IPS-18a (cell line): Measurements from ENCODE around the gene PSAT1.

Experiments
- H3K27ac ChIP-seq: one replicate; pipeline ENCODE4 v1.5.1; 2013; ENCODE audit warnings: low read length
- H3K27me3 ChIP-seq: one replicate; pipeline ENCODE4 v1.6.1; 2013; ENCODE audit warnings: mild to moderate bottlenecking, low read length; ENCODE audit not compliant: control insufficient read depth, insufficient read depth
- H3K36me3 ChIP-seq: one replicate; pipeline ENCODE4 v1.6.1; 2013; ENCODE audit warnings: low read depth, low read length; ENCODE audit not compliant: control insufficient read depth
- H3K4me1 ChIP-seq: one replicate; pipeline ENCODE4 v1.6.1; 2013; ENCODE audit warnings: low read depth, low read length; ENCODE audit not compliant: control insufficient read depth
- H3K4me3 ChIP-seq: one replicate; pipeline ENCODE4 v1.5.1; 2013; ENCODE audit warnings: low read length
- H3K9ac ChIP-seq: one replicate; pipeline ENCODE4 v1.6.1; 2013; ENCODE audit warnings: mild to moderate bottlenecking, low read length, moderate library complexity
- H3K9me3 ChIP-seq: one replicate; pipeline ENCODE4 v1.6.1; 2013; ENCODE audit warnings: low read depth, low read length; ENCODE audit not compliant: control insufficient read depth

Gene PSAT1

GRCh38 chr9:78294290-78295176 lies 2.4 kb upstream of the PSAT1 start:
- no peak overlapping the region for H3K27ac ChIP-seq
- H3K4me3 ChIP-seq, result no peak overlapping the region
- peaks cover 10% of the 10 kb centered on the region for H3K4me1 ChIP-seq

GRCh38 chr9:78295177-78295575 lies 1.7 kb upstream of the PSAT1 start:
- Histone ChIP-seq H3K36me3 (peaks cover 5% of the 10 kb centered on the region), H3K4me1 (peaks cover 10% of the 10 kb centered on the region), H3K9me3 (no peaks in the 10 kb centered on the region), H3K27me3 (no peaks in the 10 kb centered on the region), H3K27ac (no peak overlapping the region), H3K9ac (no peak overlapping the region), H3K4me3 (no peak overlapping the region)

More at GRCh38 chr9:78294290-78295176, 2.4 kb upstream of the PSAT1 start:
- Histone ChIP-seq H3K9ac (no peak overlapping the region), H3K27me3 (no peaks in the 10 kb centered on the region), H3K36me3 (no peaks in the 10 kb centered on the region), H3K9me3 (no peaks in the 10 kb centered on the region)

- no peaks in the 10 kb centered on the region for H3K9me3 ChIP-seq
- peak overlapping the region; percentile 94 for H3K27ac ChIP-seq
- peak overlapping the region; percentile 97 for H3K4me3 ChIP-seq
- no peaks in the 10 kb centered on the region for H3K27me3 ChIP-seq
- H3K9ac ChIP-seq, result peak overlapping the region; percentile 97
- H3K4me1 ChIP-seq, result peaks cover 10% of the 10 kb centered on the region
- H3K36me3 ChIP-seq, result peaks cover 10% of the 10 kb centered on the region
Observed at GRCh38 chr9:78295731-78296130, 1.2 kb upstream of the PSAT1 start.

GRCh38 chr9:78296201-78296892 lies 578 bp upstream of the PSAT1 start:
- Histone ChIP-seq H3K4me1 (peaks cover 10% of the 10 kb centered on the region), H3K27ac (peak overlapping the region; percentile 94), H3K36me3 (peaks cover 16% of the 10 kb centered on the region), H3K4me3 (peak overlapping the region; percentile 97), H3K27me3 (no peaks in the 10 kb centered on the region), H3K9ac (peak overlapping the region; percentile 97), H3K9me3 (no peaks in the 10 kb centered on the region)

- Histone ChIP-seq H3K4me1 (peaks cover 10% of the 10 kb centered on the region), H3K9me3 (no peaks in the 10 kb centered on the region), H3K27ac (peak overlapping the region; percentile 87), H3K4me3 (peak overlapping the region; percentile 97), H3K27me3 (no peaks in the 10 kb centered on the region), H3K9ac (peak overlapping the region; percentile 97), H3K36me3 (peaks cover 29% of the 10 kb centered on the region)
Observed at GRCh38 chr9:78297672-78297961, 692 bp downstream of the PSAT1 start.

GRCh38 chr9:78298046-78298765 lies 1.3 kb downstream of the PSAT1 start:
- peaks cover 35% of the 10 kb centered on the region for H3K36me3 ChIP-seq
- H3K9ac ChIP-seq, result peak overlapping the region; percentile 97
- peak overlapping the region; percentile 97 for H3K4me3 ChIP-seq
- H3K27me3 ChIP-seq, result no peaks in the 10 kb centered on the region
- H3K9me3 ChIP-seq, result no peaks in the 10 kb centered on the region
- peaks cover 10% of the 10 kb centered on the region for H3K4me1 ChIP-seq
- peak overlapping the region; percentile 87 for H3K27ac ChIP-seq

- no peak overlapping the region for H3K9ac ChIP-seq
- no peak overlapping the region for H3K27ac ChIP-seq
- H3K27me3 ChIP-seq, result no peaks in the 10 kb centered on the region
- H3K36me3 ChIP-seq, result peaks cover 54% of the 10 kb centered on the region
- no peak overlapping the region for H3K4me3 ChIP-seq
- H3K4me1 ChIP-seq, result peaks cover 10% of the 10 kb centered on the region
- no peaks in the 10 kb centered on the region for H3K9me3 ChIP-seq
Observed at GRCh38 chr9:78300209-78300608, 3.3 kb downstream of the PSAT1 start.

- peaks cover 66% of the 10 kb centered on the region for H3K36me3 ChIP-seq
- H3K27ac ChIP-seq, result no peak overlapping the region
- no peak overlapping the region for H3K9ac ChIP-seq
- no peaks in the 10 kb centered on the region for H3K4me1 ChIP-seq
- H3K9me3 ChIP-seq, result no peaks in the 10 kb centered on the region
- H3K4me3 ChIP-seq, result no peak overlapping the region
- H3K27me3 ChIP-seq, result no peaks in the 10 kb centered on the region
Observed at GRCh38 chr9:78301466-78301865, 4.5 kb downstream of the PSAT1 start.

GRCh38 chr9:78303377-78304062 lies 6.6 kb downstream of the PSAT1 start:
- no peak overlapping the region for H3K9ac ChIP-seq
- no peaks in the 10 kb centered on the region for H3K27me3 ChIP-seq
- H3K4me1 ChIP-seq, result no peaks in the 10 kb centered on the region
- H3K4me3 ChIP-seq, result no peak overlapping the region
- no peak overlapping the region for H3K27ac ChIP-seq
- no peaks in the 10 kb centered on the region for H3K9me3 ChIP-seq
- H3K36me3 ChIP-seq, result peaks cover 87% of the 10 kb centered on the region

GRCh38 chr9:78304357-78304756 lies 7.4 kb downstream of the PSAT1 start:
- H3K36me3 ChIP-seq, result peaks cover 93% of the 10 kb centered on the region
- H3K9me3 ChIP-seq, result no peaks in the 10 kb centered on the region
- H3K9ac ChIP-seq, result no peak overlapping the region
- H3K4me1 ChIP-seq, result no peaks in the 10 kb centered on the region
- no peak overlapping the region for H3K27ac ChIP-seq
- H3K4me3 ChIP-seq, result no peak overlapping the region
- H3K27me3 ChIP-seq, result no peaks in the 10 kb centered on the region
